ENCODE data around the gene MUC5AC. TPM values are rescaled to one million over a fixed set of nuclear protein-coding genes. Genes with fewer than 3 reads are reported as not detected.

MUC5AC gene
- total and polyA plus RNA-seq, 8 donors = 0.04 to 0.75 (median 0.37) TPM; not detected in 1

DNA sequence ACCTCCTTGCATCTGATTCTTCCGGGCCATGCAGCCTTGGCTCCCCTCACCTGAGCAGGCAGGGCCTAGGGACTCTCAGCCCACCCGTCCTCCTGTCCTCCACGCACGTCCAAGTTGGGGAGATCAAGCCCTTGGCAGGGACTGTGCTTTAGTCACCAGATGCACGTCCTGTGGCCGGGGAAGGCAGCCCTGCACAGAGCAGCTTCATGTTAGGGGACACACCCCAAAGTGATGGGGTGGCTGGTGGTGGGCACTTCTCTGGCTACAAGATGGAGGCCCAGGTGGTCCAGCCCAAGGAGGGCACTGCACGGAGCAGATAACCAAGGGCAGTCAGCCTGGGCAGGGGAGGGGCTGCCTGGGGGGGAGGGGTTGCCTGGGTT lies 66.3 kb downstream of the MUC5AC start:
- intact Hi-C loops (cut with DNase I) = no loop called here
- Histone ChIP-seq H3K27ac (no peak overlapping the region), H3K36me3 (no peaks in the 10 kb centered on the region), H3K4me3 (no peak overlapping the region), H3K27me3 (peaks cover 0 to 100% of the 10 kb centered on the region in 2 donors), H3K9me3 (no peaks in the 10 kb centered on the region), H3K4me1 (no peaks in the 10 kb centered on the region)
- DNase-seq (peak in 1 of 4 donors; percentile 17), ATAC-seq (no peak)
- TF ChIP-seq, protein P1, sequence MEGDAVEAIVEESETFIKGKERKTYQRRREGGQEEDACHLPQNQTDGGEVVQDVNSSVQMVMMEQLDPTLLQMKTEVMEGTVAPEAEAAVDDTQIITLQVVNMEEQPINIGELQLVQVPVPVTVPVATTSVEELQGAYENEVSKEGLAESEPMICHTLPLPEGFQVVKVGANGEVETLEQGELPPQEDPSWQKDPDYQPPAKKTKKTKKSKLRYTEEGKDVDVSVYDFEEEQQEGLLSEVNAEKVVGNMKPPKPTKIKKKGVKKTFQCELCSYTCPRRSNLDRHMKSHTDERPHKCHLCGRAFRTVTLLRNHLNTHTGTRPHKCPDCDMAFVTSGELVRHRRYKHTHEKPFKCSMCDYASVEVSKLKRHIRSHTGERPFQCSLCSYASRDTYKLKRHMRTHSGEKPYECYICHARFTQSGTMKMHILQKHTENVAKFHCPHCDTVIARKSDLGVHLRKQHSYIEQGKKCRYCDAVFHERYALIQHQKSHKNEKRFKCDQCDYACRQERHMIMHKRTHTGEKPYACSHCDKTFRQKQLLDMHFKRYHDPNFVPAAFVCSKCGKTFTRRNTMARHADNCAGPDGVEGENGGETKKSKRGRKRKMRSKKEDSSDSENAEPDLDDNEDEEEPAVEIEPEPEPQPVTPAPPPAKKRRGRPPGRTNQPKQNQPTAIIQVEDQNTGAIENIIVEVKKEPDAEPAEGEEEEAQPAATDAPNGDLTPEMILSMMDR (IDR thresholded peaks at IDR 0.05) = no peak

DNA sequence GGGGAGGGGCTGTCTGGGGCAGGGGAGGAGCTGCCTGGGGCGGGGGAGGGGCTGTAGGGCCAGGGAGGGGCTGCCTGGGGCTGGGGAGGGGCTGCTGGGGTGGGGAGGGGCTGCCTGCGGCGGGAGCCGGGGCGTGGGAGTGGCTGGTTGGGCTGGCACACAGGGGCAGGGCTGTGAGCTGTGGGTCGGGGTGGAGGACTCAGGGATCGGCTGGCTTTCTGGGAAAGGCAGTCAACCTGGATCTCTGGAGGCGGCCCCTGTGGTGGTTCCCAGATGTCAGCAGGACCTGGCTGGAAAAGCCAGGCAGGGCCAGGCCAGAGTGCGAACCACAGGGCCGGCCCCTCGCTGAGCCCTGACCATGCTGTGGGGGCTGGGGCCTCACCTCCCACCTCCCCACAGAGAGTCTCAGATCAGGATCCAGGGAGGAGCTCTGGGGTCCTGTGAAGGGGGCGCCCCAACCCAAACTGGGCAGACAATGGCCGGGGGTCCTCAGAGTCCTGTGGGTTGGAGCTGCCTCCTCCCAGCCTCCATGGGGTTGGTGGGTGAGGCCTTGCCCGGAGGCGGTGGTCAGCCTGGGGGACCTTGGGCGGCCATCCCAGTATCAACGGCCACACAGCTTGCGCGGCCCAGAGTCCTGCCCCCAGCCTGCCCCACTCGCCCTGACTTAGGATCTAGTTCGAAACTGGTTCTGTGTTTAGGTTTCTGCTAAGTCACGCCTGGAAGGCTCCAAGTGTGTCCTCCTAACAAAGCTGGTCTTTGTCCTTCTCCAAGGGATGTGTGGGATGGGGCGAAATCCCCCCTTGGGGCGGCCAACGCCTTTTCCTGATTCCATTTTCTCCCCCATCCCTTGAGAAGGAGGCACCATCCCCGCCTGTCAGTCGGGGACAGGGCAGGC lies 67.0 kb downstream of the MUC5AC start:
- Histone ChIP-seq H3K4me3 (no peak overlapping the region), H3K36me3 (no peaks in the 10 kb centered on the region), H3K9me3 (no peaks in the 10 kb centered on the region), H3K4me1 (no peaks in the 10 kb centered on the region), H3K27ac (no peak overlapping the region), H3K27me3 (peaks cover 0 to 100% of the 10 kb centered on the region in 2 donors)
- ATAC-seq (no peak), DNase-seq (peak in 2 of 4 donors; percentile 24 to 61)
- TF ChIP-seq, protein P1 (IDR thresholded peaks at IDR 0.05) = no peak
- intact Hi-C loops (cut with DNase I) = no loop called here

DNA sequence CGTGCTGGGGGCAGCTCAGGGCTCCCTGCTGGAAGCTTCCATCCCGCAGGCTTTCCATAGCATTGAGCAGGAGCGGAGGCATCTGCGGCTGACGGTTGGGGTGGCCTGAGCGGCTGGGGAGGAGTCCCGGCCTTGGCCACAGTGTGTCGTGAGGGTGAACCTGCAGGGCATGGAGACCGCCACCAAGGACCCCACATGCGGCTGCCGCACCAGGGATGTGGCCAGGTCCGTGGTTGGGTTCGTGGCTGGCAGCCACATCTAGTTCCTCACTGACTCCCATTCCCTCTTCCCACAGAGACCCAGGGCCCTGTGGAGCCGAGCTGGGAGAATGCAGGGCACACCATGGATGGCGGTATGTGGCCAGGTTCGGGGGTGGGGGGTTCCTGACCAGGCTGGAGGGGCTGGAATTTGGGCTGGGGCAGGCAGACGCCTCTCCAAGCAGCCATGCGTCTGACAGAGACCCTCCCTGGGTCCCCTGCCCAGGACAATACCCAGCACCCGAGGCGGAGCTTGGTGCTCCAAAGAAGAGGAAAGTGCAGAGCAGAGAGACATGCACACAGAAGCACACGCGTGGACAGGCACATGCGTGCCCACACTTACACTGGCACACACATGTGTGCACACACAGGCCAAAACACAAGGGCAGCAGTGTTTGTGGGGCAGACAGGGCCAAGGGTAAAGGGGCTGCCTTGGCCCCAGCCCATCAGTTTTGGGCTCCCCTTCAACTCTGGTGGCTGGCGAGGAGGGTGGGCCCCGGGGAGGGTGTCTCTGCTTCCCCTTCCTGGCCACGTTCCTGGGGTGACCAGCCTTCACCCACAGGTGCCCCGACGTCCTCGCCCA lies 67.9 kb downstream of the MUC5AC start:
- no peaks in the 10 kb centered on the region for H3K36me3 ChIP-seq
- no peak for ATAC-seq
- intact Hi-C loops (cut with DNase I) = no loop called here
- no peaks in the 10 kb centered on the region for H3K9me3 ChIP-seq
- H3K27ac ChIP-seq = no peak overlapping the region
- no peaks in the 10 kb centered on the region for H3K4me1 ChIP-seq
- peaks cover 0 to 100% of the 10 kb centered on the region in 2 donors for H3K27me3 ChIP-seq
- TF ChIP-seq, protein P1 (IDR thresholded peaks at IDR 0.05) = no peak
- DNase-seq = peak in 2 of 4 donors; percentile 13 to 67
- H3K4me3 ChIP-seq = no peak overlapping the region

DNA sequence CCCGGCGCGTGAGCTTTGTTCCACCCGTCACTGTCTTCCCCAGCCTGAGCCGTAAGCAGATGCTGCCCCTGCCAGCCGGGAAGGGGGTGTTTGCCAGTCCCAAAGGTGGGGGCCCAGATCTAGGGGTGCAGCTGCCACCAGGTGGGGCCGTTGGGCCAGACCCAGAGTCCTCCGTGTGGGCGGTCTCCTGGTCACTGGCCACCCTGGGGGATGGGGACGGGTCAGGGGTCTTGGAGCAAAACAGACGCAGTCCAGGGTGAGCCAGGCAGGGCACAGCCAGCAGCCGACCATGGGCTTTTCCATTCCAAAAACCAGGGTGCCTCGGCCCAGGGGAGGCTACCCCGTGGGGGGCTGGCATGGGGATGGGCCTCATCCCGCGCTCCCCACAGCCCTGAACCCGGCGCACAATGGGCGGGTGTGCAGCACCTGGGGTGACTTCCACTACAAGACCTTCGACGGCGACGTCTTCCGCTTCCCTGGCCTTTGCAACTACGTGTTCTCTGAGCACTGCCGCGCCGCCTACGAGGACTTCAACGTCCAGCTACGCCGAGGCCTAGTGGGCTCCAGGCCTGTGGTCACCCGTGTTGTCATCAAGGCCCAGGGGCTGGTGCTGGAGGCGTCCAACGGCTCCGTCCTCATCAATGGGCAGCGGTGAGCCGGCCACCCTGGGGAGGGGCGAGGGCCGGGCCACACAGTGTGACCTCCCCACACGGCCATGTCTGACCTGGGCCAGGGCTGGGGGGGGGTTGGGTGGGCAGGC lies 68.7 kb downstream of the MUC5AC start:
- DNase-seq = peak in 2 of 4 donors; percentile 26 to 78
- intact Hi-C loops (cut with DNase I) = no loop called here
- TF ChIP-seq, protein P1 (IDR thresholded peaks at IDR 0.05) = no peak
- no peak overlapping the region for H3K27ac ChIP-seq
- no peaks in the 10 kb centered on the region for H3K36me3 ChIP-seq
- no peaks in the 10 kb centered on the region for H3K4me1 ChIP-seq
- no peak overlapping the region for H3K4me3 ChIP-seq
- peaks cover 0 to 100% of the 10 kb centered on the region in 2 donors for H3K27me3 ChIP-seq
- no peak for ATAC-seq
- H3K9me3 ChIP-seq = no peaks in the 10 kb centered on the region
